ENCODE results near the gene EFHC1.

EFHC1 gene

GRCh38 chr6:52517502-52518278 lies 97.5 kb downstream of the EFHC1 start:
- no peak for DNase-seq (ENCODE audit: low read depth in 1 of 2, low spot score in 1 of 2)

- DNase-seq (ENCODE audit: low read depth in 1 of 2, low spot score in 1 of 2) = no peak
These were observed 98.3 kb downstream of the EFHC1 start for GRCh38 chr6:52518279-52518945.

GRCh38 chr6:52519618-52520017 lies 99.5 kb downstream of the EFHC1 start:
- DNase-seq (ENCODE audit: low read depth in 1 of 2, low spot score in 1 of 2) = no peak

GRCh38 chr6:52522151-52522626 lies 102.0 kb downstream of the EFHC1 start:
- DNase-seq (ENCODE audit: low read depth in 1 of 2, low spot score in 1 of 2) = no peak

GRCh38 chr6:52522655-52523054 lies 102.5 kb downstream of the EFHC1 start:
- DNase-seq (ENCODE audit: low read depth in 1 of 2, low spot score in 1 of 2) = no peak

- no peak for DNase-seq (ENCODE audit: low read depth in 1 of 2, low spot score in 1 of 2)
These were observed 103.4 kb downstream of the EFHC1 start for GRCh38 chr6:52523378-52524142.

GRCh38 chr6:52524918-52525317 lies 104.8 kb downstream of the EFHC1 start:
- DNase-seq (ENCODE audit: low read depth in 1 of 2, low spot score in 1 of 2) = no peak

GRCh38 chr6:52526634-52527033 lies 106.5 kb downstream of the EFHC1 start:
- DNase-seq (ENCODE audit: low read depth in 1 of 2, low spot score in 1 of 2) = no peak

- no peak for DNase-seq (ENCODE audit: low read depth in 1 of 2, low spot score in 1 of 2)
These were observed 107.3 kb downstream of the EFHC1 start for GRCh38 chr6:52527436-52527835.

GRCh38 chr6:52529311-52529710 lies 109.2 kb downstream of the EFHC1 start:
- no peak for DNase-seq (ENCODE audit: low read depth in 1 of 2, low spot score in 1 of 2)

GRCh38 chr6:52530351-52530750 lies 110.2 kb downstream of the EFHC1 start:
- DNase-seq (ENCODE audit: low read depth in 1 of 2, low spot score in 1 of 2) = no peak

- DNase-seq (ENCODE audit: low read depth in 1 of 2, low spot score in 1 of 2) = no peak
These were observed 111.3 kb downstream of the EFHC1 start for GRCh38 chr6:52531396-52531795.

- DNase-seq (ENCODE audit: low read depth in 1 of 2, low spot score in 1 of 2) = no peak
These were observed 111.7 kb downstream of the EFHC1 start for GRCh38 chr6:52531834-52532233.

GRCh38 chr6:52532457-52532856 lies 112.3 kb downstream of the EFHC1 start:
- no peak for DNase-seq (ENCODE audit: low read depth in 1 of 2, low spot score in 1 of 2)

GRCh38 chr6:52533491-52533890 lies 113.3 kb downstream of the EFHC1 start:
- DNase-seq (ENCODE audit: low read depth in 1 of 2, low spot score in 1 of 2) = no peak

GRCh38 chr6:52534363-52534762 lies 114.2 kb downstream of the EFHC1 start:
- DNase-seq (ENCODE audit: low read depth in 1 of 2, low spot score in 1 of 2) = no peak

GRCh38 chr6:52534966-52535390 lies 114.8 kb downstream of the EFHC1 start:
- DNase-seq (ENCODE audit: low read depth in 1 of 2, low spot score in 1 of 2) = no peak

GRCh38 chr6:52535711-52536423 lies 115.7 kb downstream of the EFHC1 start:
- no peak for DNase-seq (ENCODE audit: low read depth in 1 of 2, low spot score in 1 of 2)

GRCh38 chr6:52536424-52536916 lies 116.3 kb downstream of the EFHC1 start:
- no peak for DNase-seq (ENCODE audit: low read depth in 1 of 2, low spot score in 1 of 2)

GRCh38 chr6:52537001-52537753 lies 117.0 kb downstream of the EFHC1 start:
- no peak for DNase-seq (ENCODE audit: low read depth in 1 of 2, low spot score in 1 of 2)
